HCT116 (cell line): ENCODE measurements around the gene KRTAP10-11. TPM values are rescaled to one million over a fixed set of nuclear protein-coding genes. Genes with fewer than 3 reads are reported as not detected.
"Not testable (repeated sequence)": the region's sequence is repeated elsewhere in the genome, so short reads cannot be mapped to it uniquely, and the experiment has no call there.

Experiments used
- ATAC-seq: fragments of 200-7000 bp; cut with Tn5 transposase; 2 replicates; pipeline ENCODE4 v1.9.1; 2020; ENCODE audit warnings: mild to moderate bottlenecking, moderate library complexity
- Bru-seq: library from RNA; stranded (reverse); fragments of 400-500 nt; gene quantifications from one replicate; lab custom pipeline; 2021; lab: Mats Ljungman, UMichigan
- BruChase-seq, 2 experiments: library from RNA; stranded (reverse); fragments of 400-500 nt; gene quantifications; one replicate each; lab custom pipeline; 2021; lab: Mats Ljungman, UMichigan
- BruUV-seq: library from RNA; stranded (reverse); fragments of 400-500 nt; replicated peaks from 2 replicates; lab custom pipeline; 2021; lab: Mats Ljungman, UMichigan
- CTCF ChIA-PET: fragments of 300-600 bp; sonication (Branson Sonifier 250); formaldehyde crosslinking; loops from one replicate; lab custom pipeline; 2021; ENCODE audit warnings: antibody characterized with exemption; lab: Charles Lee
- POLR2A ChIA-PET: fragments of 300-600, 350-600 bp; sonication (Branson Sonifier 250); formaldehyde crosslinking; loops from one replicate; lab custom pipeline; 2021; ENCODE audit warnings: antibody characterized with exemption; lab: Charles Lee
- RAD21 ChIA-PET, 2 experiments: fragments of 300-600 bp; sonication (Branson Sonifier 250); formaldehyde crosslinking; loops; one replicate each; lab custom pipeline; 2023; ENCODE audit warnings: low total read pairs in 2 of 2; ENCODE audit not compliant: uncharacterized antibody in 2 of 2, unreplicated experiment in 2 of 2, low non-redundant PET in 1 of 2; lab: Charles Lee
- DNase-seq: peaks from one replicate; pipeline ENCODE4 v3.0.0-alpha.2; 2010; ENCODE audit warnings: low read depth, low spot score
- H2AFZ ChIP-seq: fragments of 200-600 bp; shearing (Covaris generic), sonication (generic); 2 replicates; pipeline ENCODE4 v1.6.1; 2017; ENCODE audit warnings: low read depth, mixed run types, mixed read lengths, antibody characterized with exemption, low read length; ENCODE audit not compliant: poor library complexity, severe bottlenecking
- H3K27ac ChIP-seq: 2 replicates; pipeline ENCODE4 v1.5.1; 2012; ENCODE audit warnings: low read depth, low read length
- H3K27me3 ChIP-seq: fragments of 200-600 bp; sonication (generic); 2 replicates; pipeline ENCODE4 v1.6.1; 2016; ENCODE audit warnings: mixed run types, low read length, mixed read lengths; ENCODE audit not compliant: insufficient read depth
- H3K36me3 ChIP-seq, 2 experiments: fragments of 200-500 bp in 1 of 2; fragments of 200-600 bp in 1 of 2; sonication (Bioruptor generic) in 1 of 2; sonication (generic) in 1 of 2; 2 replicates each; pipeline versions ENCODE4 v1.5.1 to v1.6.1; 2014 to 2016; ENCODE audit warnings: low read length in 2 of 2, inconsistent platforms in 1 of 2, mixed read lengths in 1 of 2, mixed run types in 1 of 2; ENCODE audit not compliant: insufficient read depth in 2 of 2, control insufficient read depth in 1 of 2
- H3K4me1 ChIP-seq, 2 experiments: fragments of 200-600 bp in 1 of 2; sonication (generic) in 1 of 2; 2 replicates each; pipeline versions ENCODE4 v1.5.1 to v1.6.1; 2012 to 2017; ENCODE audit warnings: low read length in 2 of 2, inconsistent platforms in 1 of 2, mild to moderate bottlenecking in 1 of 2, mixed read lengths in 1 of 2, mixed run types in 1 of 2, moderate library complexity in 1 of 2; ENCODE audit not compliant: insufficient read depth in 2 of 2, control insufficient read depth in 1 of 2
- H3K4me2 ChIP-seq: fragments of 200-600 bp; sonication (generic); 2 replicates; pipeline ENCODE4 v1.6.1; 2017; ENCODE audit warnings: mixed run types, low read length, mixed read lengths
- H3K4me3 ChIP-seq, 2 experiments: fragments of 200-600 bp in 1 of 2; sonication (generic) in 1 of 2; replicated peaks in 1 of 2; 2 replicates each; pipeline ENCODE4 v1.5.1; 2011 to 2016; ENCODE audit warnings: low read length in 2 of 2, control low read depth in 1 of 2, low read depth in 1 of 2, mild to moderate bottlenecking in 1 of 2, mixed read lengths in 1 of 2, mixed run types in 1 of 2
- H3K79me2 ChIP-seq: fragments of 200-600 bp; sonication (generic); 2 replicates; pipeline ENCODE4 v1.6.1; 2017; ENCODE audit warnings: mild to moderate bottlenecking, mixed run types, low read length, moderate library complexity, mixed read lengths; ENCODE audit not compliant: insufficient read depth
- H3K9ac ChIP-seq: fragments of 200-600 bp; sonication (generic); 2 replicates; pipeline ENCODE4 v1.6.1; 2016; ENCODE audit warnings: low read length, mixed read lengths
- H3K9me2 ChIP-seq: fragments of 200-600 bp; sonication (generic), shearing (Covaris generic); 2 replicates; pipeline ENCODE4 v1.6.1; 2017; ENCODE audit warnings: mixed run types, mild to moderate bottlenecking, moderate library complexity; ENCODE audit not compliant: insufficient read depth
- H3K9me3 ChIP-seq, 2 experiments: fragments of 200-500 bp in 1 of 2; fragments of 200-600 bp in 1 of 2; sonication (Bioruptor generic) in 1 of 2; sonication (generic) in 1 of 2; 2 replicates each; pipeline ENCODE4 v1.6.1; 2014 to 2017; ENCODE audit warnings: low read length in 2 of 2, mixed read lengths in 2 of 2, inconsistent platforms in 1 of 2, low read depth in 1 of 2, mild to moderate bottlenecking in 1 of 2, mixed run types in 1 of 2, moderate library complexity in 1 of 2; ENCODE audit not compliant: control insufficient read depth in 1 of 2, insufficient read depth in 1 of 2
- H4K20me1 ChIP-seq: fragments of 200-600 bp; sonication (generic), shearing (Covaris generic); 2 replicates; pipeline ENCODE4 v1.6.1; 2017; ENCODE audit warnings: mixed run types, mild to moderate bottlenecking, moderate library complexity; ENCODE audit not compliant: insufficient read depth
- ATF3 ChIP-seq: IDR thresholded peaks from 2 replicates; pipeline ENCODE4 v1.6.1; 2012
- CBX3 ChIP-seq: IDR thresholded peaks from 2 replicates; pipeline ENCODE4 v1.6.1; 2012; ENCODE audit warnings: low read depth
- CEBPB ChIP-seq: IDR thresholded peaks from 2 replicates; pipeline ENCODE4 v1.6.1; 2012; ENCODE audit warnings: low read depth
- EGR1 ChIP-seq: IDR thresholded peaks from 2 replicates; pipeline ENCODE4 v1.6.1; 2012; ENCODE audit warnings: low read depth
- ELF1 ChIP-seq: IDR thresholded peaks from 2 replicates; pipeline ENCODE4 v1.6.1; 2012; ENCODE audit warnings: low read depth, borderline replicate concordance
- EZH2phosphoT487 ChIP-seq: fragments of 200-600 bp; IDR thresholded peaks from 2 replicates; pipeline ENCODE4 v1.6.1; 2018; ENCODE audit warnings: antibody characterized with exemption, borderline replicate concordance
- FOSL1 ChIP-seq: IDR thresholded peaks from 2 replicates; pipeline ENCODE4 v1.6.1; 2012; ENCODE audit warnings: low read depth
- JUND ChIP-seq: IDR thresholded peaks from 2 replicates; pipeline ENCODE4 v1.6.1; 2012
- MAX ChIP-seq: IDR thresholded peaks from 2 replicates; pipeline ENCODE4 v1.6.1; 2012
- POLR2A ChIP-seq: IDR thresholded peaks from 2 replicates; pipeline ENCODE4 v1.7.0; 2011; ENCODE audit warnings: borderline replicate concordance; ENCODE audit not compliant: insufficient read depth, insufficient read length; ENCODE audit errors: extremely low read depth
- RAD21 ChIP-seq: IDR thresholded peaks from 2 replicates; pipeline ENCODE4 v1.6.1; 2012; ENCODE audit warnings: low read depth, mild to moderate bottlenecking
- SIN3A ChIP-seq: IDR thresholded peaks from 2 replicates; pipeline ENCODE4 v1.6.1; 2012; ENCODE audit warnings: low read depth
- SP1 ChIP-seq: IDR thresholded peaks from 2 replicates; pipeline ENCODE4 v1.6.1; 2012; ENCODE audit warnings: low read depth
- TCF7L2 ChIP-seq: IDR thresholded peaks from 2 replicates; pipeline ENCODE4 v1.7.0; 2011; ENCODE audit warnings: borderline replicate concordance, inconsistent platforms; ENCODE audit not compliant: insufficient read depth, insufficient read length; ENCODE audit errors: extremely low read depth
- ZBTB33 ChIP-seq: IDR thresholded peaks from 2 replicates; pipeline ENCODE4 v1.6.1; 2011; ENCODE audit warnings: mild to moderate bottlenecking, low read length, moderate library complexity; ENCODE audit not compliant: insufficient replicate concordance; ENCODE audit errors: extremely low read depth
- ZFX ChIP-seq: fragments of 450-650 bp; IDR thresholded peaks from 2 replicates; pipeline ENCODE4 v1.6.1; 2017
- intact Hi-C: fragments of 100-400 bp; cut with micrococcal nuclease; formaldehyde crosslinking; loops from 2 replicates; pipeline ENCODE4 v1.10.0; 2022
- long read RNA-seq: library from polyadenylated mRNA; unstranded; transcript quantifications from one replicate; pipeline ENCODE4 v2.0.0, GENCODE V29; 2021; ENCODE audit not compliant: unreplicated experiment
- polyA plus RNA-seq: library from polyadenylated mRNA; unstranded; fragments of >200 nt; gene quantifications from 2 replicates; pipeline ENCODE4 v1.2.1, GENCODE V29; 2012; ENCODE audit warnings: missing spikeins
- total RNA-seq: library from RNA; stranded (reverse); gene quantifications from one replicate; pipeline ENCODE4 v1.2.1, GENCODE V29; 2021; ENCODE audit not compliant: unreplicated experiment

Gene KRTAP10-11
- not detected for total RNA-seq
- polyA plus RNA-seq: not detected in 2 replicates
- Bru-seq, nascent RNA: not detected
- BruChase-seq, experiment 1, labeled RNA remaining after a 6-hour chase: not detected
- BruChase-seq, experiment 2, labeled RNA remaining after a 2-hour chase: not detected
- long read RNA-seq: 0 reads

GRCh38 chr21:44646366-44647221, at the start of gene KRTAP10-11:
Gene KRTAP10-11 (plus strand): TSS chr21:44646414. CDS start chr21:44646459, 45 bp downstream.
- ATAC-seq, H4K20me1 ChIP-seq, RAD21 ChIA-PET, H3K4me1 ChIP-seq, H3K27ac ChIP-seq, H3K4me2 ChIP-seq, H2AFZ ChIP-seq, intact Hi-C loops, POLR2A ChIA-PET, H3K4me3 ChIP-seq, DNase-seq, H3K9ac ChIP-seq, H3K36me3 ChIP-seq, CTCF ChIA-PET, BruUV-seq, H3K9me2 ChIP-seq, H3K79me2 ChIP-seq, H3K27me3 ChIP-seq: not testable (repeated sequence)
- H3K9me3 ChIP-seq: peaks cover 6 to 17% of the 10 kb centered on the region in 2 experiments; a peak in 2 of 4 replicates

GRCh38 chr21:44598061-44598460, 48.2 kb upstream of the KRTAP10-11 start:
- H3K36me3 ChIP-seq: no peaks in the 10 kb centered on the region
- no peaks in the 10 kb centered on the region for H3K79me2 ChIP-seq
- no peak overlapping the region for H3K27ac ChIP-seq
- DNase-seq: no peak
- no peaks in the 10 kb centered on the region for H3K9me3 ChIP-seq
- H3K9ac ChIP-seq: no peak overlapping the region
- no peaks in the 10 kb centered on the region for H3K9me2 ChIP-seq
- no peak for ATAC-seq
- RAD21 ChIA-PET: no interaction called here
- H3K4me2 ChIP-seq: no peak overlapping the region
- POLR2A ChIA-PET: no interaction called here
- CTCF ChIA-PET: no interaction called here
- intact Hi-C loops: no loop called here
- peaks cover 0 to 3% of the 10 kb centered on the region in 2 experiments; a peak in 1 of 4 replicates for H3K4me1 ChIP-seq
- no peak overlapping the region for H2AFZ ChIP-seq
- no peak overlapping the region for H3K4me3 ChIP-seq
- TF ChIP-seq EGR1 (no peak), RAD21 (no peak), ZBTB33 (no peak), POLR2A (no peak), SP1 (no peak), CBX3 (no peak), MAX (no peak), ATF3 (no peak), FOSL1 (no peak), JUND (no peak), SIN3A (no peak), EZH2phosphoT487 (no peak), ELF1 (no peak), ZFX (no peak), CEBPB (no peak), TCF7L2 (no peak)
- no peaks in the 10 kb centered on the region for H3K27me3 ChIP-seq
- H4K20me1 ChIP-seq: no peaks in the 10 kb centered on the region
- BruUV-seq: no TSS peak
